HepG2 (cell line): ENCODE results near the gene OTC. TPM values are rescaled to one million over a fixed set of nuclear protein-coding genes. Genes with fewer than 3 reads are reported as not detected.

Source experiments
- ATAC-seq: fragments of 200-7000 bp; cut with Tn5 transposase; 3 replicates; pipeline ENCODE4 v1.9.1; 2020; ENCODE audit warnings: mild to moderate bottlenecking, moderate library complexity
- BruUV-seq: library from RNA; stranded (reverse); fragments of 400-500 nt; replicated peaks from 2 replicates; lab custom pipeline; 2021; lab: Mats Ljungman, UMichigan
- CTCF ChIA-PET: fragments of 300-600 bp; formaldehyde crosslinking; extraction: SDS; loops from one replicate; lab custom pipeline; 2021; ENCODE audit warnings: low total read pairs, inconsistent platforms, low intra/inter-chr PET ratio; lab: Yijun Ruan, JAX
- POLR2A ChIA-PET: fragments of 350-600 bp; sonication (Branson Sonifier 250); formaldehyde crosslinking; loops from one replicate; lab custom pipeline; 2020; ENCODE audit warnings: antibody characterized with exemption, inconsistent platforms; lab: Yijun Ruan, JAX
- DNase-seq: peaks from one replicate; pipeline ENCODE4 v3.0.0-alpha.2; 2015; ENCODE audit warnings: low spot score
- FAIRE-seq: peaks from 3 replicates; lab custom pipeline; 2011; peaks lifted over from hg19 to GRCh38; lab: Jason Lieb, UNC
- H2AFZ ChIP-seq: one replicate; pipeline ENCODE4 v1.6.1; 2011; ENCODE audit warnings: low read length, inconsistent platforms
- H3K27ac ChIP-seq: fragments of 300-600 bp; 3 replicates; pipeline ENCODE4 v1.8.0; 2011; ENCODE audit warnings: mixed run types, mild to moderate bottlenecking, mixed read lengths, low read length, inconsistent platforms; ENCODE audit not compliant: insufficient read depth; ENCODE audit errors: extremely low read length
- H3K27me3 ChIP-seq, 2 experiments: fragments of 200-600 bp in 1 of 2; 2 replicates in 1 of 2; 3 replicates in 1 of 2; pipeline versions ENCODE4 v1.6.0 to v1.8.0; 2011; ENCODE audit warnings: low read length in 2 of 2, mild to moderate bottlenecking in 2 of 2, moderate library complexity in 2 of 2, inconsistent platforms in 1 of 2; ENCODE audit not compliant: insufficient read depth in 2 of 2, control insufficient read depth in 1 of 2
- H3K36me3 ChIP-seq, 2 experiments: fragments of 200-600 bp in 1 of 2; replicated peaks in 1 of 2; 2 replicates in 1 of 2; 3 replicates in 1 of 2; pipeline versions ENCODE4 v1.5.1 to v1.8.0; 2011; ENCODE audit warnings: low read length in 2 of 2, inconsistent platforms in 1 of 2; ENCODE audit not compliant: insufficient read depth in 2 of 2, control insufficient read depth in 1 of 2
- H3K4me1 ChIP-seq: 2 replicates; pipeline ENCODE4 v1.5.1; 2012; ENCODE audit warnings: low read length, inconsistent platforms; ENCODE audit not compliant: insufficient read depth
- H3K4me2 ChIP-seq: 2 replicates; pipeline ENCODE4 v1.6.0; 2011; ENCODE audit warnings: low read depth, low read length, inconsistent platforms
- H3K4me3 ChIP-seq, 3 experiments: fragments of 200-600 bp in 1 of 3; sonication (generic), shearing (Covaris generic) in 1 of 3; replicated peaks in 1 of 3; 2 replicates each; pipeline ENCODE4 v1.5.1; 2011 to 2016; ENCODE audit warnings: low read length in 3 of 3, inconsistent platforms in 2 of 3, low read depth in 2 of 3, mild to moderate bottlenecking in 2 of 3, control low read depth in 1 of 3, mixed read lengths in 1 of 3; ENCODE audit not compliant: insufficient read depth in 1 of 3
- H3K79me2 ChIP-seq: one replicate; pipeline ENCODE4 v1.6.1; 2011; ENCODE audit warnings: low read length, inconsistent platforms; ENCODE audit not compliant: insufficient read depth
- H3K9ac ChIP-seq: 2 replicates; pipeline ENCODE4 v1.6.0; 2011; ENCODE audit warnings: mild to moderate bottlenecking, low read depth, low read length, inconsistent platforms; ENCODE audit not compliant: insufficient read depth
- H3K9me3 ChIP-seq: 2 replicates; pipeline ENCODE4 v1.5.1; 2012; ENCODE audit warnings: mild to moderate bottlenecking, low read length
- H4K20me1 ChIP-seq: 2 replicates; pipeline ENCODE4 v1.6.0; 2011; ENCODE audit warnings: inconsistent platforms, mild to moderate bottlenecking, low read length, moderate library complexity; ENCODE audit not compliant: insufficient read depth
- ATF7-NPFF ChIP-seq: sonication (generic); formaldehyde crosslinking; IDR thresholded peaks from 2 replicates; pipeline ENCODE4 v1.8.1; 2023; ENCODE audit warnings: mild to moderate bottlenecking, low read depth, missing genetic modification reagents, moderate library complexity
- BCL6 ChIP-seq: IDR thresholded peaks from 2 replicates; pipeline ENCODE4 v1.6.1; 2016; ENCODE audit warnings: missing genetic modification reagents, missing compliant biosample characterization
- DNMT1 ChIP-seq: sonication (generic); formaldehyde crosslinking; IDR thresholded peaks from 2 replicates; pipeline ENCODE4 v1.5.1; 2020; ENCODE audit warnings: mild to moderate bottlenecking, missing genetic modification reagents
- JUND ChIP-seq: sonication (generic); formaldehyde crosslinking; IDR thresholded peaks from 2 replicates; pipeline ENCODE4 v1.8.0; 2022; ENCODE audit warnings: mild to moderate bottlenecking, missing genetic modification reagents
- PAF1 ChIP-seq: IDR thresholded peaks from 2 replicates; pipeline ENCODE4 v1.6.1; 2016; ENCODE audit warnings: missing genetic modification reagents, missing compliant biosample characterization
- RARA ChIP-seq: IDR thresholded peaks from 2 replicates; pipeline ENCODE4 v1.6.1; 2016; ENCODE audit warnings: missing genetic modification reagents, missing compliant biosample characterization
- RBAK ChIP-seq: sonication (generic); formaldehyde crosslinking; IDR thresholded peaks from 2 replicates; pipeline ENCODE4 v1.5.1; 2020; ENCODE audit warnings: mild to moderate bottlenecking, missing genetic modification reagents
- SMARCE1 ChIP-seq: fragments of 450-650 bp; IDR thresholded peaks from 2 replicates; pipeline ENCODE4 v1.6.1; 2017; ENCODE audit warnings: borderline replicate concordance
- TBL1XR1 ChIP-seq: fragments of 150-350 bp; IDR thresholded peaks from 2 replicates; pipeline ENCODE4 v1.6.1; 2014; ENCODE audit warnings: borderline replicate concordance, low read length; ENCODE audit not compliant: partially characterized antibody
- TCF12 ChIP-seq, 2 experiments: fragments of 450-650 bp in 1 of 2; sonication (generic) in 1 of 2; formaldehyde crosslinking in 1 of 2; IDR thresholded peaks; 2 replicates each; pipeline versions ENCODE4 v1.6.1 to v1.8.0; 2017 to 2022; ENCODE audit warnings: antibody characterized with exemption in 1 of 2, mild to moderate bottlenecking in 1 of 2, missing genetic modification reagents in 1 of 2, moderate library complexity in 1 of 2
- ZEB1 ChIP-seq: IDR thresholded peaks from 2 replicates; pipeline ENCODE4 v1.6.1; 2012; ENCODE audit warnings: mild to moderate bottlenecking, low read depth, inconsistent platforms; ENCODE audit not compliant: insufficient replicate concordance
- ZMAT3 ChIP-seq: sonication (generic); formaldehyde crosslinking; conservative IDR thresholded peaks from 2 replicates; pipeline ENCODE4 v1.7.0; 2021; ENCODE audit warnings: missing genetic modification reagents
- ZMYM2 ChIP-seq: sonication (generic); formaldehyde crosslinking; IDR thresholded peaks from 2 replicates; pipeline ENCODE4 v1.8.0; 2022; ENCODE audit warnings: mild to moderate bottlenecking, missing genetic modification reagents
- ZNF460 ChIP-seq: sonication (generic); formaldehyde crosslinking; IDR thresholded peaks from 2 replicates; pipeline ENCODE4 v1.5.1; 2020; ENCODE audit warnings: missing genetic modification reagents, mild to moderate bottlenecking, borderline replicate concordance
- ZNF543 ChIP-seq: sonication (generic); formaldehyde crosslinking; IDR thresholded peaks from 2 replicates; pipeline ENCODE4 v1.4.0; 2020; ENCODE audit warnings: mild to moderate bottlenecking, missing genetic modification reagents
- ZNF747 ChIP-seq: sonication (generic); formaldehyde crosslinking; IDR thresholded peaks from 2 replicates; pipeline ENCODE4 v1.8.1; 2023; ENCODE audit warnings: missing genetic modification reagents, mild to moderate bottlenecking, borderline replicate concordance
- ZNF766 ChIP-seq: sonication (generic); formaldehyde crosslinking; IDR thresholded peaks from 2 replicates; pipeline ENCODE4 v1.5.0; 2020; ENCODE audit warnings: missing genetic modification reagents, borderline replicate concordance
- ZNF878 ChIP-seq: sonication (generic); formaldehyde crosslinking; IDR thresholded peaks from 2 replicates; pipeline ENCODE4 v1.8.1; 2023; ENCODE audit warnings: mild to moderate bottlenecking, missing genetic modification reagents, moderate library complexity
- WGBS: methylation state at CpG from one replicate; pipeline ENCODE4 v1.1.6; 2017; ENCODE audit warnings: low lambda C conversion rate; 5-methylcytosine and 5-hydroxymethylcytosine counted together
- in situ Hi-C: cut with HindIII; loops from 2 replicates; pipeline ENCODE4 v1.10.0; 2017; ENCODE audit warnings: low pct_unique_long_range_greater_than_20kb; ENCODE audit not compliant: extremely low pct_ligation_motif_present
- intact Hi-C: fragments of 100-400 bp; cut with micrococcal nuclease; formaldehyde crosslinking; loops from one replicate; pipeline ENCODE4 v1.10.0; 2022; ENCODE audit not compliant: unreplicated experiment
- polyA plus RNA-seq, 8 experiments: library from polyadenylated mRNA; depleted of rRNA in 3 of 8; stranded (reverse) in 7 of 8; unstranded in 1 of 8; fragments of >200 nt; fragmentation: Illumina TruSeq in 4 of 8; extraction: Trizol in 4 of 8; gene quantifications; 2 replicates each; pipeline versions ENCODE4 v1.2.1 to v1.2.3, GENCODE V29; 2011 to 2016; ENCODE audit warnings: low read depth in 4 of 8, missing spikeins in 1 of 8, mixed read lengths in 1 of 8; ENCODE audit not compliant: insufficient read depth in 1 of 8
- total RNA-seq, 5 experiments: library from RNA; depleted of rRNA; stranded (reverse); fragments of >200 nt; fragmentation: Illumina TruSeq; extraction: Trizol; gene quantifications; 2 replicates each; pipeline ENCODE4 v1.2.3, GENCODE V29; 2016; ENCODE audit warnings: low read depth in 1 of 5
- TF ChIP-seq, protein P1 (sequence below): sonication (generic); formaldehyde crosslinking; IDR thresholded peaks from 2 replicates; pipeline ENCODE4 v1.4.0; 2020; ENCODE audit warnings: missing genetic modification reagents, borderline replicate concordance
- TF ChIP-seq, protein P2 (sequence below): sonication (generic); formaldehyde crosslinking; IDR thresholded peaks from 2 replicates; pipeline ENCODE4 v1.4.0; 2020; ENCODE audit warnings: mild to moderate bottlenecking, missing genetic modification reagents

The OTC gene
- total and polyA plus RNA-seq, 2 of the 13 experiments (the other 11 are each of a cell fraction or from before 2014, with no cell fraction given): 0.04 to 1.8 TPM

DNA sequence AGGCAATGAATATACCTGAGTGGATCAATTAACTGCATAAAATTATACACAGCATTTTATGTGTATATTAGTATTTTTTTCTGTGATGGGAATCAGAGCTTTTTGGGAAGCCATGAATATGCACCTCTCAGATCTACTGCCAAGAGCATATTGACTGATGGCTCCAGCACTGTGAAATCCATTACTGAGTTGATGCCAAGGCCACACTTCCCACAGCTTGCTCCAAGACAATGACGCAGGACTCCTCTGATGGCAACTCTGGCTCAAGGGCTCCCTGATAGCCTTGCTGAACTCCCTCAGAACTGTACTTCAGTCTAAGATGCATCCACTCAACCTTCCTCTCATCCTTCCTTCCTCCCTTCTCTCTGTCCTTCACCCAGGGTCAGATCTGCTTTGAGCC, 82.7 kb downstream of the OTC start (continued):
- TF ChIP-seq, protein P1, sequence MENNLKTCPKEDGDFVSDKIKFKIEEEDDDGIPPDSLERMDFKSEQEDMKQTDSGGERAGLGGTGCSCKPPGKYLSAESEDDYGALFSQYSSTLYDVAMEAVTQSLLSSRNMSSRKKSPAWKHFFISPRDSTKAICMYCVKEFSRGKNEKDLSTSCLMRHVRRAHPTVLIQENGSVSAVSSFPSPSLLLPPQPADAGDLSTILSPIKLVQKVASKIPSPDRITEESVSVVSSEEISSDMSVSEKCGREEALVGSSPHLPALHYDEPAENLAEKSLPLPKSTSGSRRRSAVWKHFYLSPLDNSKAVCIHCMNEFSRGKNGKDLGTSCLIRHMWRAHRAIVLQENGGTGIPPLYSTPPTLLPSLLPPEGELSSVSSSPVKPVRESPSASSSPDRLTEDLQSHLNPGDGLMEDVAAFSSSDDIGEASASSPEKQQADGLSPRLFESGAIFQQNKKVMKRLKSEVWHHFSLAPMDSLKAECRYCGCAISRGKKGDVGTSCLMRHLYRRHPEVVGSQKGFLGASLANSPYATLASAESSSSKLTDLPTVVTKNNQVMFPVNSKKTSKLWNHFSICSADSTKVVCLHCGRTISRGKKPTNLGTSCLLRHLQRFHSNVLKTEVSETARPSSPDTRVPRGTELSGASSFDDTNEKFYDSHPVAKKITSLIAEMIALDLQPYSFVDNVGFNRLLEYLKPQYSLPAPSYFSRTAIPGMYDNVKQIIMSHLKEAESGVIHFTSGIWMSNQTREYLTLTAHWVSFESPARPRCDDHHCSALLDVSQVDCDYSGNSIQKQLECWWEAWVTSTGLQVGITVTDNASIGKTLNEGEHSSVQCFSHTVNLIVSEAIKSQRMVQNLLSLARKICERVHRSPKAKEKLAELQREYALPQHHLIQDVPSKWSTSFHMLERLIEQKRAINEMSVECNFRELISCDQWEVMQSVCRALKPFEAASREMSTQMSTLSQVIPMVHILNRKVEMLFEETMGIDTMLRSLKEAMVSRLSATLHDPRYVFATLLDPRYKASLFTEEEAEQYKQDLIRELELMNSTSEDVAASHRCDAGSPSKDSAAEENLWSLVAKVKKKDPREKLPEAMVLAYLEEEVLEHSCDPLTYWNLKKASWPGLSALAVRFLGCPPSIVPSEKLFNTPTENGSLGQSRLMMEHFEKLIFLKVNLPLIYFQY: no peak
- TF ChIP-seq ZMAT3 (CRISPR knock-in tag) (no peak), ZNF747 (CRISPR knock-in tag) (no peak), ZNF766 (CRISPR knock-in tag) (no peak), ZNF460 (no peak), RBAK (no peak)

DNA sequence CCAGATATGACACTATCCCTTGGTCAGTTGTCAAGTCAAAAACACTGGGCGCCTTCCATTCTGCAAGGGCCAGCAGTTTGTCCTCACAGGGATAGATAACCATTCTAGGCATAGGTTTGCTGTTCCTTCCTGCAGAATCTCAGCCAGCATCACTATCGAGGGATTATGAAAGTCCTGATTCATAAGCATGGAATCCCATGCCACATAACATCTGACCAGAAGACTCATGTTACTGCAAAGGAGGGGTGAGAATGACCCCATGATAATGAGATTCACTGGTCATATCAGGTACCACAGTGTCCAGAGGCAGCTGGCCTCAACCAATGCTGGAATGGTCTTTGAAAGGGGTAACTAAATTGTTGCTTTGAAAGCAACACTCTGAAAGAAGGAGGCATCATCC, 84.7 kb downstream of the OTC start:
- Histone ChIP-seq H3K27me3 (no peaks in the 10 kb centered on the region), H3K4me2 (no peak overlapping the region), H3K27ac (no peak overlapping the region), H3K9ac (no peak overlapping the region), H3K4me3 (no peak overlapping the region), H3K36me3 (no peaks in the 10 kb centered on the region), H3K4me1 (no peaks in the 10 kb centered on the region), H3K79me2 (no peaks in the 10 kb centered on the region), H4K20me1 (no peaks in the 10 kb centered on the region), H3K9me3 (no peaks in the 10 kb centered on the region), H2AFZ (no peak overlapping the region)
- in situ Hi-C loops: no loop called here
- no TSS peak for BruUV-seq
- DNase-seq (no peak), FAIRE-seq (no peak), ATAC-seq (no peak)
- ChIA-PET POLR2A (no interaction called here), CTCF (no interaction called here)
- intact Hi-C loops: no loop called here
- WGBS: no CpG with 5 or more reads among the region's 2 CpGs
- TF ChIP-seq, protein P2, sequence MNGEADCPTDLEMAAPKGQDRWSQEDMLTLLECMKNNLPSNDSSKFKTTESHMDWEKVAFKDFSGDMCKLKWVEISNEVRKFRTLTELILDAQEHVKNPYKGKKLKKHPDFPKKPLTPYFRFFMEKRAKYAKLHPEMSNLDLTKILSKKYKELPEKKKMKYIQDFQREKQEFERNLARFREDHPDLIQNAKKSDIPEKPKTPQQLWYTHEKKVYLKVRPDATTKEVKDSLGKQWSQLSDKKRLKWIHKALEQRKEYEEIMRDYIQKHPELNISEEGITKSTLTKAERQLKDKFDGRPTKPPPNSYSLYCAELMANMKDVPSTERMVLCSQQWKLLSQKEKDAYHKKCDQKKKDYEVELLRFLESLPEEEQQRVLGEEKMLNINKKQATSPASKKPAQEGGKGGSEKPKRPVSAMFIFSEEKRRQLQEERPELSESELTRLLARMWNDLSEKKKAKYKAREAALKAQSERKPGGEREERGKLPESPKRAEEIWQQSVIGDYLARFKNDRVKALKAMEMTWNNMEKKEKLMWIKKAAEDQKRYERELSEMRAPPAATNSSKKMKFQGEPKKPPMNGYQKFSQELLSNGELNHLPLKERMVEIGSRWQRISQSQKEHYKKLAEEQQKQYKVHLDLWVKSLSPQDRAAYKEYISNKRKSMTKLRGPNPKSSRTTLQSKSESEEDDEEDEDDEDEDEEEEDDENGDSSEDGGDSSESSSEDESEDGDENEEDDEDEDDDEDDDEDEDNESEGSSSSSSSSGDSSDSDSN (CRISPR knock-in tag): no peak
- TF ChIP-seq TCF12 (IDR thresholded peaks at IDR 0.05) (no peak), TCF12 (CRISPR knock-in tag; IDR thresholded peaks at IDR 0.05) (no peak), SMARCE1 (no peak), ATF7-NPFF (CRISPR knock-in tag) (no peak), BCL6 (CRISPR knock-in tag) (no peak), PAF1 (CRISPR knock-in tag) (no peak), ZNF878 (CRISPR knock-in tag) (no peak), ZMYM2 (CRISPR knock-in tag) (no peak), RARA (CRISPR knock-in tag) (no peak), JUND (CRISPR knock-in tag) (no peak), ZNF543 (CRISPR knock-in tag) (no peak), DNMT1 (no peak), TBL1XR1 (no peak), ZEB1 (no peak)
